Activated CD8-positive, alpha-beta memory T cell treated with anti-CD3 and anti-CD28 coated beads for 48 hours (primary cell): ENCODE results near the gene REXO5.
"Not testable (repeated sequence)": the region's sequence is repeated elsewhere in the genome, so short reads cannot be mapped to it uniquely, and the experiment has no call there.

ENCODE experiments used
- DNase-seq, 3 experiments: peaks; one replicate each; pipeline ENCODE4 v3.0.0-alpha.2; 2020; ENCODE audit warnings: low read depth in 2 of 3, low spot score in 2 of 3

Gene REXO5, protein sequence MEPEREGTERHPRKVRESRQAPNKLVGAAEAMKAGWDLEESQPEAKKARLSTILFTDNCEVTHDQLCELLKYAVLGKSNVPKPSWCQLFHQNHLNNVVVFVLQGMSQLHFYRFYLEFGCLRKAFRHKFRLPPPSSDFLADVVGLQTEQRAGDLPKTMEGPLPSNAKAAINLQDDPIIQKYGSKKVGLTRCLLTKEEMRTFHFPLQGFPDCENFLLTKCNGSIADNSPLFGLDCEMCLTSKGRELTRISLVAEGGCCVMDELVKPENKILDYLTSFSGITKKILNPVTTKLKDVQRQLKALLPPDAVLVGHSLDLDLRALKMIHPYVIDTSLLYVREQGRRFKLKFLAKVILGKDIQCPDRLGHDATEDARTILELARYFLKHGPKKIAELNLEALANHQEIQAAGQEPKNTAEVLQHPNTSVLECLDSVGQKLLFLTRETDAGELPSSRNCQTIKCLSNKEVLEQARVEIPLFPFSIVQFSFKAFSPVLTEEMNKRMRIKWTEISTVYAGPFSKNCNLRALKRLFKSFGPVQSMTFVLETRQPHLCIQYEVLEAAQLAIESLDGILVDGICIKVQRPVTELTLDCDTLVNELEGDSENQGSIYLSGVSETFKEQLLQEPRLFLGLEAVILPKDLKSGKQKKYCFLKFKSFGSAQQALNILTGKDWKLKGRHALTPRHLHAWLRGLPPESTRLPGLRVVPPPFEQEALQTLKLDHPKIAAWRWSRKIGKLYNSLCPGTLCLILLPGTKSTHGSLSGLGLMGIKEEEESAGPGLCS

DNA sequence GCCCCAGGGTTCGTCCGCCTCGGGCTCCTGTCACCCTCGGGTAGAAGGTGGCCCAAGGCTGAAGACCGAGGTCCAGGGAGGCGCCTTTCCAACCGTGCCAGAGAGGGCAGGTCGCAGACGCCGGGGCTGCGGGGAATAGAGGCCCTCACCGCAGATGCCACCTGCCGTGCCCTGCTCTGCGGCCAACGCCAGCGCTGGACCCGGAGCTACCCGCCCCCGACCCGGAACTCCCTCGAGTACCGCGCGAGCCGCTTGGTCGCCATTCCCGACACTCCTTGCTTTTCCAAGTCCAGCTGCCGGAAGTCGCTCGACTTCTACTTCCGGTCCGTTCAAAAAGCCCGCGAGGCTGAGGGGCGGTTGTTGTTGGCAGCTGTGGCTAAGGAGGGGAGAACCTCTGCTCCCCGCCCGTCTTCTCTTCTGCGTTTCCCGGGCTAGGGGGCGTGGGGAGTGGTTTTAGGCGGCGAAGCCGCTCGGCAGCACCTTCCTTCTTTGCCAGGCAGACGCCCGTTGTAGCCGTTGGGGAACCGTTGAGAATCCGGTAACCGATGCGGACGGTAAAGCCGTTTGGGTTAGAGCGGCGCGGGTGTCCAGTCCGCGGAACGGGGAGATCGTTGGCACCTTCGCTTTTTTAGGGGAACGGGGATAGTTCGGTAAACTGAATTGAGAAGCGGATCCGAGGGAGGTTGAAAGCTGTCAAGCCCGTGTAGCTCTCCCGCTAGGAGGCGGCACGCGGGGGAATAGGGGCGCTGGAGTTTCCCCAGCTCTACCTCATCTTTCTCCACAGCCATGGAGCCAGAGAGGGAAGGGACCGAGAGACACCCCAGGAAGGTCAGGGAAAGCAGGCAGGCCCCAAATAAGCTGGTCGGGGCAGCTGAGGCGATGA, at the start of gene REXO5, which contains the start of gene ERI2:
Gene REXO5, plus strand, starts transcription at position 360 of the 883 bp plus-strand sequence. Its CDS starts 427 bp downstream, at position 787.
Gene ERI2, minus strand, starts transcription at position 305 of the 883 bp plus-strand sequence. Its CDS starts 42 bp downstream, at position 263.
- DNase-seq = peak; percentile 57 to 66 (median 61)

GRCh38 chr16:20760346-20760745, 46.0 kb upstream of the REXO5 start:
- DNase-seq = no peak

- DNase-seq = no peak
Measured at GRCh38 chr16:20761175-20761574, 45.2 kb upstream of the REXO5 start.

DNA sequence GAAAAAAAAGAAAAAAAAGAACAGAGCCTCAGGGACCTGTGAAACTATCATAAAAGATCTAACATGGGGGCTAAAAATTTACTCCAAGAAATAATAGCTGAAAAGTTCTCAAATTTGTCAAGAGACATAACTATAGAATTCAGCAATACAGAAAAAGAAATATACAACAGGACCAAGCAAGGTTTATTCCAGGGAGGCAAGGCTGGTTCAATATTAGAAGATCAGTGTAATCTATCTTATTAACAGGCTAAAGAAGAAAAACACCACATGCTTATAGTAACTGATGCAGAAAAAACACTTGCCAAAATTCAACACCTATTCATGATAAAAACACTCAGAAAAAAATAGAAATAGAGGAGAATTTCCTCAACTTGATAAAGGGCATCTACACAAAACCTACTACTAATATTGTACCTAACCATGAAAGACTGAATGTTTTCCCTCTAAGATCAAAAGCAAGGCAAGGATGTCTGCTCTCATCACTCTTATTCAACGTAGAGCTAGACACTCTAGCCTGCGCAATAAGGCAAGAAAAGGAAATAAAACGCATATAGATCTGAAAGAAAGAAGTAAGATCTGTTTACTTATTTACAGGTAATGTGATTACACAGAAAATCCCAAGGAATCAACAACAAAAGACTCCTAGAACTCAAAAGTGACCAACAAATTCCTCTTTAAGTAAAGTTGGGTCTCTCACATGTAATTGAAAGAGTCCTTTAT, 43.8 kb upstream of the REXO5 start:
- no peak for DNase-seq

GRCh38 chr16:20763461-20764232, 42.7 kb upstream of the REXO5 start, which contains the start of gene ACSM3:
Gene ACSM3, plus strand, starts transcription at chr16:20764014. Its CDS starts 6,021 bp downstream, at chr16:20770035.
- DNase-seq = peak in 2 of 3 experiments; percentile 5 to 28

GRCh38 chr16:20764448-20764847, 41.9 kb upstream of the REXO5 start:
- DNase-seq = not testable (repeated sequence)

GRCh38 chr16:20765732-20766131, 40.6 kb upstream of the REXO5 start:
- no peak for DNase-seq

GRCh38 chr16:20766294-20766693, 40.0 kb upstream of the REXO5 start:
- no peak for DNase-seq

- DNase-seq = no peak
Measured at GRCh38 chr16:20767577-20767976, 38.8 kb upstream of the REXO5 start.

- DNase-seq = no peak
Measured at GRCh38 chr16:20768121-20768520, 38.2 kb upstream of the REXO5 start.

- DNase-seq = no peak
Measured at GRCh38 chr16:20768818-20769217, 37.5 kb upstream of the REXO5 start.

- DNase-seq = no peak
Measured at GRCh38 chr16:20773679-20774078, 32.6 kb upstream of the REXO5 start.

- peak; percentile 4 to 44 (median 12) for DNase-seq
Measured at GRCh38 chr16:20774703-20775362, 31.5 kb upstream of the REXO5 start.

DNA sequence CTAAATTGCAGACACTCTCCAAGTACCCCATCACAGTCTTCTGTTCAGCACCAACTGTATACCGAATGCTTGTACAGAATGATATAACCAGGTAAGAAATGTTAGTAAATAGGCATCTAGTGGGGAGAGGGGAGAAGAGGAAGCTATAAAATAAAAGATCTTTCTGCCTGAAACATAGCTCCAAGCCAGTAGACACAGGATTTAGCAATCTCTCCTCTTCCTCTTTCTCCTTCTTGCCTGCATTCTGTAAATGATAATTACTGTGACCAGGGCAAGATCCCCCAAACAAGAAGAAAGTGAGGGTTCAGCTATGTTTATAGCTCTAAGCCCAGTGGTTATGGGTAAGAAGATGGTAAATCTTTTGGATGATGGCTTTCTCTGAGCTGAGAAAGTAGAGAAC, 24.6 kb upstream of the REXO5 start:
- DNase-seq = no peak

- no peak for DNase-seq
Measured at GRCh38 chr16:20782470-20782869, 23.9 kb upstream of the REXO5 start.

DNA sequence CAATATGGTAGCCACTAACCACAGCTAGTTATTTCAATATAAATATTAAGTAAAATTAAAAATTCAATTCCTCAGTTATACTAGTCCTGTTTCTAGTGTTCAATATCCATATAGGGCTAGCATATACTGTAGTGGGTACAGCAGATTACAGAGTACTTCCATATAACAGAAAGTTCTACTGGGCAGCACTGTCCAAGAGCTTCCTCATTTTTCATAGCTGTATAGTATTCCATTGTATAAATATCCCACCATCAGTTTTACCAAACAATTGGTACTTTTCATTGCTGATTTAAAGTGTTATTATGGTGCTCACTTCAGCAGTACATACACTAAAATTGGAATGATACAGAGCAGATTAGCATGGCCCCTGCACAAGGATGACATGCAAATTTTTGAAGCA, 22.1 kb upstream of the REXO5 start:
- no peak for DNase-seq

- no peak for DNase-seq
Measured at GRCh38 chr16:20789130-20789529, 17.2 kb upstream of the REXO5 start.

GRCh38 chr16:20791923-20792612, 14.3 kb upstream of the REXO5 start:
- no peak for DNase-seq
